ENCODE measurements around the gene PCDHGA1. TPM values are rescaled to one million over a fixed set of nuclear protein-coding genes. Genes with fewer than 3 reads are reported as not detected.

Gene PCDHGA1
- total and polyA plus RNA-seq, 9 of the 15 experiments (the other 6 are each of a cell fraction or from before 2014, with no cell fraction given) = 0.05 to 0.26 (median 0.18) TPM; not detected in 2

GRCh38 chr5:141506381-141507155 is 176.3 kb downstream of the PCDHGA1 start (continued):
- TF ChIP-seq CREB3 (tag; conservative IDR thresholded peaks at IDR 0.05; ENCODE audit: low read depth) (no peak), DPF2 (IDR thresholded peaks at IDR 0.05) (no peak), KDM5B (IDR thresholded peaks at IDR 0.05; ENCODE audit: insufficient replicate concordance, low read depth, low read length) (no peak), ZNF655 (CRISPR knock-in tag; IDR thresholded peaks at IDR 0.05) (no peak), CREB5 (CRISPR knock-in tag; IDR thresholded peaks at IDR 0.05) (no peak), ZBTB49 (CRISPR knock-in tag; IDR thresholded peaks at IDR 0.05; ENCODE audit: borderline replicate concordance) (no peak), PHTF2 (CRISPR knock-in tag; IDR thresholded peaks at IDR 0.05) (no peak), SRSF7 (optimal IDR thresholded peaks at IDR 0.05; ENCODE audit: low read depth, low read length) (no peak)

Measured in K562 (cell line).